Chondrocyte (in vitro differentiated cells): ENCODE results near the gene CD160. TPM values are rescaled to one million over a fixed set of nuclear protein-coding genes. Genes with fewer than 3 reads are reported as not detected.
A peak's percentile ranks its signal among the peaks of the same experiment; 100 is the strongest.

ENCODE experiments used
- DNase-seq: peaks from one replicate; pipeline ENCODE4 v3.0.0; 2021; ENCODE audit warnings: mixed read lengths, low spot score
- H3K27ac Mint-ChIP-seq: one replicate; pipeline ENCODE4 v1.8.0; 2021; ENCODE audit warnings: mild to moderate bottlenecking, moderate library complexity, mixed read lengths; ENCODE audit not compliant: unreplicated experiment
- H3K27me3 Mint-ChIP-seq: 2 replicates; pipeline ENCODE4 v1.8.0; 2021; ENCODE audit warnings: low read depth, mixed read lengths
- H3K36me3 Mint-ChIP-seq: 2 replicates; pipeline ENCODE4 v1.8.0; 2021; ENCODE audit warnings: low read depth, mixed read lengths
- H3K4me1 Mint-ChIP-seq: 2 replicates; pipeline ENCODE4 v1.8.0; 2021; ENCODE audit warnings: low read depth, mild to moderate bottlenecking, mixed read lengths
- H3K4me3 Mint-ChIP-seq: one replicate; pipeline ENCODE4 v1.8.0; 2021; ENCODE audit warnings: mild to moderate bottlenecking, moderate library complexity, mixed read lengths; ENCODE audit not compliant: unreplicated experiment
- H3K9me3 Mint-ChIP-seq: 2 replicates; pipeline ENCODE4 v1.8.0; 2021; ENCODE audit warnings: low read depth, mixed read lengths
- CTCF ChIP-seq: fragments of 200-600 bp; sonication (generic); IDR thresholded peaks from 2 replicates; pipeline ENCODE4 v1.5.0; 2021; ENCODE audit warnings: antibody characterized with exemption, mild to moderate bottlenecking, moderate library complexity
- total RNA-seq: library from RNA; stranded (reverse); gene quantifications from 3 replicates; pipeline ENCODE4 v1.2.1, GENCODE V29; 2021

CD160 gene
- total RNA-seq, 1 donor from 2014 or later = not detected

GRCh38 chr1:145706086-145706664 lies 13.1 kb upstream of the CD160 start:
- Mint-ChIP-seq H3K27me3 (no peaks in the 10 kb centered on the region), H3K9me3 (peaks cover 3% of the 10 kb centered on the region), H3K4me3 (no peak overlapping the region), H3K4me1 (peaks cover 16% of the 10 kb centered on the region), H3K27ac (peak overlapping the region; percentile 43), H3K36me3 (peaks cover 2% of the 10 kb centered on the region)
- no peak for DNase-seq
- TF ChIP-seq CTCF = no peak

- H3K36me3 Mint-ChIP-seq = peaks cover 2% of the 10 kb centered on the region
- peak within 1 kb of the TSS; percentile 43 for H3K27ac Mint-ChIP-seq
Measured at GRCh38 chr1:145707183-145707867, 12.0 kb upstream of the CD160 start, which contains the start of gene PDZK1. TSS of gene PDZK1 (minus strand) at chr1:145707368. CDS start at chr1:145688021, 19,347 bp downstream.

GRCh38 chr1:145708063-145708462 lies 11.2 kb upstream of the CD160 start:
- Mint-ChIP-seq H3K27me3 (no peaks in the 10 kb centered on the region), H3K9me3 (peaks cover 3% of the 10 kb centered on the region), H3K4me1 (peaks cover 19% of the 10 kb centered on the region), H3K4me3 (no peak overlapping the region), H3K36me3 (peaks cover 2% of the 10 kb centered on the region), H3K27ac (no peak overlapping the region)
- TF ChIP-seq CTCF = no peak
- no peak for DNase-seq

More at GRCh38 chr1:145707183-145707867, 12.0 kb upstream of the CD160 start, which contains the start of gene PDZK1:
- TF ChIP-seq CTCF = no peak
- peaks cover 19% of the 10 kb centered on the region for H3K4me1 Mint-ChIP-seq
- no peak for DNase-seq
- peaks cover 3% of the 10 kb centered on the region for H3K9me3 Mint-ChIP-seq
- no peaks in the 10 kb centered on the region for H3K27me3 Mint-ChIP-seq
- no peak within 1 kb of the TSS for H3K4me3 Mint-ChIP-seq

- no peak for DNase-seq
- H3K27ac Mint-ChIP-seq = no peak overlapping the region
- H3K4me3 Mint-ChIP-seq = no peak overlapping the region
- TF ChIP-seq CTCF = no peak
- H3K4me1 Mint-ChIP-seq = peaks cover 19% of the 10 kb centered on the region
- no peaks in the 10 kb centered on the region for H3K27me3 Mint-ChIP-seq
- H3K36me3 Mint-ChIP-seq = peaks cover 2% of the 10 kb centered on the region
- H3K9me3 Mint-ChIP-seq = peaks cover 3% of the 10 kb centered on the region
Measured at GRCh38 chr1:145710291-145711027, 8.8 kb upstream of the CD160 start.

- no peak for DNase-seq
Measured at GRCh38 chr1:145711213-145711651, 8.1 kb upstream of the CD160 start.

More at GRCh38 chr1:145711213-145711651, 8.1 kb upstream of the CD160 start:
- H3K4me1 Mint-ChIP-seq = peaks cover 11% of the 10 kb centered on the region
- no peaks in the 10 kb centered on the region for H3K27me3 Mint-ChIP-seq
- TF ChIP-seq CTCF = no peak
- no peak overlapping the region for H3K4me3 Mint-ChIP-seq
- H3K9me3 Mint-ChIP-seq = peaks cover 3% of the 10 kb centered on the region
- peaks cover 2% of the 10 kb centered on the region for H3K36me3 Mint-ChIP-seq
- H3K27ac Mint-ChIP-seq = no peak overlapping the region
